ENCODE results near the gene FBXO36.

- TF ChIP-seq, protein P1, sequence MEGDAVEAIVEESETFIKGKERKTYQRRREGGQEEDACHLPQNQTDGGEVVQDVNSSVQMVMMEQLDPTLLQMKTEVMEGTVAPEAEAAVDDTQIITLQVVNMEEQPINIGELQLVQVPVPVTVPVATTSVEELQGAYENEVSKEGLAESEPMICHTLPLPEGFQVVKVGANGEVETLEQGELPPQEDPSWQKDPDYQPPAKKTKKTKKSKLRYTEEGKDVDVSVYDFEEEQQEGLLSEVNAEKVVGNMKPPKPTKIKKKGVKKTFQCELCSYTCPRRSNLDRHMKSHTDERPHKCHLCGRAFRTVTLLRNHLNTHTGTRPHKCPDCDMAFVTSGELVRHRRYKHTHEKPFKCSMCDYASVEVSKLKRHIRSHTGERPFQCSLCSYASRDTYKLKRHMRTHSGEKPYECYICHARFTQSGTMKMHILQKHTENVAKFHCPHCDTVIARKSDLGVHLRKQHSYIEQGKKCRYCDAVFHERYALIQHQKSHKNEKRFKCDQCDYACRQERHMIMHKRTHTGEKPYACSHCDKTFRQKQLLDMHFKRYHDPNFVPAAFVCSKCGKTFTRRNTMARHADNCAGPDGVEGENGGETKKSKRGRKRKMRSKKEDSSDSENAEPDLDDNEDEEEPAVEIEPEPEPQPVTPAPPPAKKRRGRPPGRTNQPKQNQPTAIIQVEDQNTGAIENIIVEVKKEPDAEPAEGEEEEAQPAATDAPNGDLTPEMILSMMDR (IDR thresholded peaks at IDR 0.05; ENCODE audit: extremely low read depth in 1 of 2, insufficient read depth in 1 of 2, low read depth in 1 of 2, low read length in 2 of 2): no peak
- TF ChIP-seq MYC (IDR thresholded peaks at IDR 0.05; ENCODE audit: low read depth, low read length): no peak
These were observed 5.6 kb downstream of the FBXO36 start for GRCh38 chr2:229927817-229928321.
